NCI-H1436 (cell line): ENCODE results near the gene AP3S2.
"Not testable (repeated sequence)": the region's sequence is repeated elsewhere in the genome, so short reads cannot be mapped to it uniquely, and the experiment has no call there.

Source experiments
- DNase-seq: peaks from one replicate; lab custom pipeline; 2025; lab: John Stamatoyannopoulos, UW

The AP3S2 gene

DNA sequence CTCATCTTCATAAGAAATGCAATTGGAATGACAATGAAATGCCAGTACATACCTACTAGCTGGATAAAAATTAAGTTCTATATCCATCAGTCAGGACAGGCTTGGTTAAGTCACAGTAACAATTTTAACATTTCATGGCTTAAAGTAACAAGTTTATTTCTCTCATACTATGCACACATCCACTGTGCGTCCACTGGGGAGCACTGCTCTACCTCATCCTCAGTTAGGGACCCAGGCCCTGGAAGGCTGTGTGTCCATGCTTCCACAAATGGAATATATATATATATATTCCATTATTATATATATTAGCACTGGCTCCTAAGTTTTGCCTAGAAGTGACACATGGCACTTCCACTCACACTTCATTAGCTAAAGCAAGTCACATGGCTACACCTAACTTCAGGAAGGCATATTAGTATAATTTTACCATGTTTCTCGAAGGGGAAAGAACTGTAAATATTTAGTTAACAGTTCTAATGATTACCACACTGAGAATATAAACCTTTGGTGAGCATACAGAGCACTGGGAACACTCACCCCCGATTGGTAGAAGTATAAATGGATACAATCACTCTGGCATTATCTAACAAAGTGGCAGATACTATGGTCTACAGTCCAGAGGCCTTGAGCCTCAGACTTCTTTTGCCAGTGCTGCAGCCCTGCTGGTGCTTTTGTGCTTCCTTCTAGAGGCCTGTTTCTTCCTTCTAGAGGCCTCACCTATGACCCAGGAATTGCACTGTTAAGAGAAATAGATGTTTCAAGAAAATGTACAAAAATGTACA lies 28.6 kb downstream of the AP3S2 start:
- DNase-seq: no peak

DNA sequence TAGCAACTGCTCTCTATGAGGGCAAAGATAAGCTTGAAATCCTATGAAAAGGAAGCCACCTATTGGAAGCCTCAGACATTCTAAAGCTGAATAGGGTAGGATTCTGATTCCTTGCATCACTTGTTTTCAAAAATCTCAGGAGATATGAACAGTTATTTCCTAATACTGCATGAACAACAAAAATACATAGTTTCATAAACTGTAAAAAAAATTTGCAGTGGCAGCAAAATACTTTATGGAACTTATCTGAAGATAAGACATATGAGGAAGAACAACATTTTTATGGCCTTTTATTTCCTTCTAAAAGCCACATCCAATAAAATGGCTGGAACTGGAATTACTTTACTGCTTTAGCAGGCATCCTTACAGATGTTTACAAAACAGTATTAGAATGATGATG lies 29.9 kb downstream of the AP3S2 start:
- no peak for DNase-seq

DNA sequence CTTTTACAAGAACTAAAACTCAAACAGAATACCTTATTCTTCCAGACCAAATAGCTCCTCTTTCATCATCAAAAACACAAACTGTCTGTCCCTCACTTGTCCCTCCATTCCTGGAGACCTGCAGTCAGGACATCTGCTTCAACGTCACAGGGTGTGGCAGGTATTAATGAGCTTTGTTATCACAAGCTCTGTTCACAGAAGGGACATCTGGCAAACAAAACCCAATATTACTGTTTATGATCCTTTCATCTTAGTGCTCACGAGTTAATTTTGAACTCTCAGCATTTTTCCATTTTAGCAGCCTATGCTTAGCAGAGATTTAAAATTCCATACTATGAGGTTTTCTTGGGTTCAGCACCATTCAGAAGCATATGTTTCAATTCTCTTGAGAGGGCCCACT lies 32.9 kb downstream of the AP3S2 start:
- DNase-seq: no peak

DNA sequence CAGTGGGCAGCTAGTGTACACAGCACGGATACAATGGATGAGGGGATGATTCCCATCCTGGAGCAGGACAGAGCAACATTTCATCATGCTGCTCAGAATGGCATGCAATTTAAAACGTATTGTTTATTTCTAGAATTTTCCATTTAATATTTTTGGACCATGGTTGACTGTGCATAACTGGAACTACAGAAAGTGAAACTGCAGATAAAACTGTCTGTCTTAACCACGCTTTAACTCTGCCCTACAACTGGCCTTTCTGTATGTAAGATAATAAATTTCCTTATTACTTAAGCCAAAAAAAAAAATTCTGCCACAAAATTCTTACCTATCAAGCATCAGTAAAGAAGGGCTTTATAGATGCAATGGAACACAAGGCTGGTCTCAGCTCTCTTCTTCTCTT lies 33.4 kb downstream of the AP3S2 start:
- no peak for DNase-seq

DNA sequence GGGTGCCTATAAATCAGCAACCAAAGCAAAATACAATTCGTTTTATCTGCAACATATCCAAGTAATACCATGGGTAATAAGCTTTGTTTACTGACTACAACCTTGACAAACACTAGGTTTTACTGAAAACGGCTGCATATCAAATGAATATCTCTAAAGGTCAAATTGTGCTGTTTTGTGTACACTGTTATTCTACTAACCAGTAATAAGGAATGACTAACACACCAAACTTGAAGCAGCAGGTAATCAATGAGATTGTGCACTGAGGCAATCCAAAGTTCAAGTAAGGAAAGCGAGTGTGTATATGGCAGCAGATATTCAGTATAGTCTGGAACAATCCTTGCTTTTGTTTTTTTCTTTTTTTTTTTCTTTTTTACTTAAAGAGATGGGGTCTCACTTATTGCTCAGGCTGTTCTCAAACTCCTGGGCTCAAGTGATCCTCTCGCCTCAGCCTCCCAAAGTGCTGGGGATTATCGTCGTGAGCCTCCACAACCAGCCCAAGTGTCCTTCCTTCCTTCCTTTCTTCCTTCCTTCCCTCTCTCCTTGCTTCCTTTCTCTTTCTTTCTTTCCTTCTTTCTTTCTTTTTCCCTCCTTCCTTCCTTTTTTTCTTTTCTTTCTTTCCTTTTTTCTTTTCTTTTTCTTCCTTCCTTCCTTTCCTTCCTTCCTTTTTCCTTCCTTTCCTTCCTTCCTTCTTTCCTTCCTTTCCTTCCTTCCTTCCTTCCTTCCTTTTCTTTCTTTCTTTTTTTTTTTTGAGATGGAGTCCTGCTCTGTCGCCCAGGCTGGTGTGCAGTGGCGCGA lies 34.9 kb downstream of the AP3S2 start:
- no peak for DNase-seq

DNA sequence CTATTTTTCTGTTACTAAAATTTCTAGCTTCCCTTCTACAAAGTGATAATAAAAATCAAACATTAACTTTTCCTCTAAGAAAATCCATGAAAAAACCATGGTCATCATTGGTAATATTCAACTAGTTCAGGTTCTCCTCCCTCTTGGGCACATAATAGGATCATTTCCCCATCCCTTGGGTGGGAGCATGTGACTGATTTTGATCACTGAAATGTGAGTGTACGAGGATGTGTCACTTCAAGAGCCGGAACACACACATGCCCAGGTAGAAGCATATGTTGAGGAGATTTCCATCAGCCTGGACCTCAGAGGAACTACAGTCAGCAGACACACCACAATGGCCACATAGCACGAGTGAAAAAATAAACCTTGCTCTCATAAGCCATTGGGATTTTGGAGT lies 36.1 kb downstream of the AP3S2 start:
- DNase-seq: no peak

DNA sequence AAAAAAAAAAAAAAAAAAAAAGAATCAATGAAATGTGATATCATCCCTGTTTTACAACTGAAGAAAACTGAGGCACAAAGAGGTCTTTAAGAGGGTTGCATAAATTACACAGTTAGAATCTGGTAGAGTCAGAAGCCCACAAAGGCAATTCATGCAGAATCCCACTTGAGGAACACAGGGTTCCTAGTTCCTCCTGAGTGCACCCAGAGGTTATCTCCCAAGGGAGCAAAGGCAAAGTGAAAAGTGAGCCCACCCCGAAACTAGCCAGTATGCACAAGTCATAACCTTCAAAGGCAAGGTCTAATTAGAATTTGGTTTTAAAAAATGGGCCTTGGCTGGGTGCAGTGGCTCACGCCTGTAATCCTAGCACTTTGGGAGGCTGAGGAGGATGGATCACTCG lies 37.8 kb downstream of the AP3S2 start:
- no peak for DNase-seq

DNA sequence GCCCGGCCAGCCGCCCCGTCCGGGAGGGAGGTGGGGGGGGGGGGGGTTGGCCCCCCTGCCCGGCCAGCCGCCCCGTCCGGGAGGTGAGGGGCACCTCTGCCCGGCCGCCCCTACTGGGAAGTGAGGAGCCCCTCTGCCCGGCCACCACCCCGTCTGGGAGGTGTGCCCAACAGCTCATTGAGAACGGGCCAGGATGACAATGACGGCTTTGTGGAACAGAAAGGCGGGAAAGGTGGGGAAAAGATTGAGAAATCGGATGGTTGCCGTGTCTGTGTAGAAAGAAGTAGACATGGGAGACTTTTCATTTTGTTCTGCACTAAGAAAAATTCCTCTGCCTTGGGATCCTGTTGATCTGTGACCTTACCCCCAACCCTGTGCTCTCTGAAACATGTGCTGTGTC lies 38.9 kb downstream of the AP3S2 start:
- DNase-seq: not testable (repeated sequence)

DNA sequence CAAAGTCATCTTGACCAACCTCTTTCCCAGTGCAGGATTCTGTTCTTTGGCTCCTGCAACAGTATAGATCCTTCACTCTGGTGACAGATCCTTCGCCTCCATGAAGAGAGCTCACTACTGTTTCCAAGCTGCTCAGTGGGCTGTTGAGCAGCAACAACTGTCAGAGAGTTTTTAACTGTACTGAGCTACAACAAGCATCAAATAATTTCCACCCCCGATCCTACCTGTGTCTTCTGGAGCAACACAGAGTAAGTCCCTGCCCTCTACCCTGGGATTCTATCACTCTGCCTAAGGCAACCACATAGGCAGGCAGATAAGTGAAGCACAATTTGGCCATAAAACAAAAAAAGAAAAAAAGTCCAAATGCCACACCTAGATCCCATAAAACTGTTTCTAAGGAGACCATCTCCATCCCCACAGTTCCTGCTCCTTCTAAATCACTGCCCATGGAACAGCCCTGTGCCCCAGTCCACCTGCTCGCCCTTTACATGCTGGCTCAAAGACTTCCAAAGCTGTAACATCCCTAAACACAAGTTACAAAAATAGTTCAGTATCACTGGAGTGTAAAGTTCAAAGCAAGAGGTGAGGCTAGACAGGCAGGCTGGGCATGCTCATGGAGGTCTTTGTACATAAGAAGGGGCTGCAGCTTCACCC lies 41.3 kb downstream of the AP3S2 start:
- DNase-seq: no peak

DNA sequence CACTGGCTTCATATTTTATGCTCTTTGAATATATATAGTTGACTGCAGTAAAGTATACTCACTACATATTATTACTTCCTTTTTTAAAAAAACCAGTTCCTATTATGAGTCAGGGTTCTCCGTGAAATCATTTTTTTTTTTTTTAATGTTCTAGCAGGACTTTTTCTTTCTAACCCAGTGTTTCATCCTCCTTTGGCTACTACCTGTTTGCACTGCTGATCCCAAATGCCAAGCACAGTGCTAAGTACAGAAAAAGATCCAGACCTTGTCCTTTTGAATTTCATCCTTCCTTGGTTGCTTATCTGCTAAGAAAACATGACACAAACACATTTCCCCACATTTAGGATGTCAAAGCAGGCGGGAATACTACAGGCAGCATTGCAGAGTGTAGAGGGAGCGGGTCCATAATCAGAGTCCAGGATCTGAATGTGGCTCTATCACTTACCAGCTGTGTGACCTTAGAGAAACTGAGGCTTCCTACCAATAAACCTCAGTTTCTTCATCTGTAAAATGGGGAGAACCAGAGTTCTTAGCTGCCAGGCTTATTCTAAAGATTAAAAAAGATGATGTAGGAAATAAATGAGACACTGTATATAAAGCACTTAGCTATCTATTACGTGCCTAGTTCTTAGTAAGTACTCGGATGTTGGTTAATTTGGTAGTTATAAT lies 42.0 kb downstream of the AP3S2 start:
- no peak for DNase-seq

DNA sequence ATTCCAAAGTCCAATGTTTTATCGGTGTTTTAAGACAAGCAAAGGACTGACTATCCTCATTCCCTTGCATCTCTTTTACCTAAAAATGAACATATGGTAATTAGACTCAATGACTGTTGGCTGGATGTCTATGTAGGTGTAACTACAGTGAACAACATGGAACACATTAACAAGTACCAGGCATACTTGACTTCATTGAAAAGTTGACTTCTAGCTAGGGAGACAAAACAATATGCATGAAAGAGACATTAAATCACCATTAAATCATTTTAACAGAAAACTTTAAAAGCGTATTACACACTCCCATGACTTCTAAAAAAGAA lies 44.9 kb downstream of the AP3S2 start:
- DNase-seq: no peak

DNA sequence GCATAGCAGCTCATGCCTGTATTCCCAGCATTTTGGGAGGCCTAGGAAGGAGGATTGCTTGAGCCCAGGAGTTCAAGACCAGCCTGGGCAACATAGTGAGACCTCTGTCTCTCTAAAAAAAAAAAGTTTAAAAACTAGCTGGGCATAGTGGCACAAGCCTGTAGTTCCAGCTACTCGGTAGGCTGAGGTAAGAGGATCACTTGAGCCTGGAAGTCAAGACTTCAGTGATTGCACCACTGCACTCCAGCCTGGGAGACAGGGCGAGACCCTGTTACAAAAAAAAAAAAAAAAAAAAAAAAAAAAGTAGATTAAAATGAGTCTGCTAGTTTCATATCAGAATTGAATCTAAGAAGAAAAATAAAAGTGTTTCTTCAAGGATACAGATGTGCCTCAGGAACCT lies 46.7 kb downstream of the AP3S2 start:
- no peak for DNase-seq

DNA sequence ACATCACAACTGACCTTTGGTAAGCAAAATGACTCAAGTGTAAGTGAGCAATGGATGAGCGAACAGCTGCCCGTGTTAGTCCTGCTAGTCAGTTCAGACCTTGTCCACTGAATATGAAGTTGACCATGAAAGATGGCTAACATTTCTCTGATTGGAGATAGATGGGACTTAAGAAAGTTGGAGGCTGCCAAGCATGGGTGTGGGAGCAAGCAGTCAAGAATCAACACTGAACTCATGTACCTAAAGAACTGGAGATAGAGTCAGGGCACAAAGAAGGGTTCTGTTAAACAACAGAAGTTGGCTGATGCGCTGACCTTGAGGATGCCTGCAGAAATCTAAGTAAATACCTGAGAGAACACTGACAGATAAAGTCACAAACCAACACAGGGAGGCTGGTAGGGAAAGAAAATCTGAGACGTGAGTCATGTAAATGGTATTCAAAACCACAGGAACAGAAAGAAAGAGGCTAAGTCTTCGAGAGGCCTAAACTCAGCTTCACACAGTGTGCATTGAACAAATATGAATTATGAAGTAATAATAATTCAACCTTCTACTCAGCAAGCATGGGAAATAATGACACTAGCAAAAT lies 48.4 kb downstream of the AP3S2 start:
- DNase-seq: no peak

DNA sequence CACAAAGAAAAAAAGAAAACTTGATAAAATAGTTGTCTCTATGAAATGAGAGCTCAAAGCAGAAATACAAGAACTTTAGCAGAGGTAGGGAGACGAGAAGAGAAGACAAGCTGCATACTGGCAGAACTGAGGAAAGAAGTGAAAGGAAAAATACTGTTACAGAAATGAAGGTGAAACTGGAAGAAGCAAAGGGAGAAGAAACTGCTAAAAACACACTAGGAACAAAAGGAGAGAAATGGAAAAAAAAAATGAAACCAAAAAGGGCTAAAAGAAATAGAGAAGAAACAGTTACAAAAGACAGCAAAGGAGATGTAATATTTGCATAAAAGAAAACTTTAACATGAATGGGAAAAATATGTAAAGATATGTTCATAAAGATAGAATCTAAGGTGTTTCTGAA lies 51.8 kb downstream of the AP3S2 start:
- no peak for DNase-seq

DNA sequence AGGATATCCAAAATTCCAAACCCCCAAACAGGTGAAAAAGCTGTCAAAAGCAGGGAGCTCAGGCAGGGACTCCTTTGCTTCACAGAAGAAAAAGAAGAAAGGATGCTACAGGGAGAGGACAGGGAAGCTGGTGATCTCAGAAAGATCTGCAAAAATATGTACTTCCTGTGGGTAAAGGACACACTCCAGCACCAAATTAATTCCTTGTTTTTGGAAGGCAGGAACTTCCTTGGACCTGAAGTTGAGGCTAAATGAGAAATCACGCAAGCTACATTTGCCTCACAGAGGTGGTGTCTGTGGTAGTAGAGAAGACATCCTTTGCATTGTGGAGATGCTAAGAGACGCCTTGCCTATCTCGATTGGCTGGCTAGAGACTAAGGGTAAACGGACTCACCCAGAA lies 52.5 kb downstream of the AP3S2 start:
- DNase-seq: no peak

DNA sequence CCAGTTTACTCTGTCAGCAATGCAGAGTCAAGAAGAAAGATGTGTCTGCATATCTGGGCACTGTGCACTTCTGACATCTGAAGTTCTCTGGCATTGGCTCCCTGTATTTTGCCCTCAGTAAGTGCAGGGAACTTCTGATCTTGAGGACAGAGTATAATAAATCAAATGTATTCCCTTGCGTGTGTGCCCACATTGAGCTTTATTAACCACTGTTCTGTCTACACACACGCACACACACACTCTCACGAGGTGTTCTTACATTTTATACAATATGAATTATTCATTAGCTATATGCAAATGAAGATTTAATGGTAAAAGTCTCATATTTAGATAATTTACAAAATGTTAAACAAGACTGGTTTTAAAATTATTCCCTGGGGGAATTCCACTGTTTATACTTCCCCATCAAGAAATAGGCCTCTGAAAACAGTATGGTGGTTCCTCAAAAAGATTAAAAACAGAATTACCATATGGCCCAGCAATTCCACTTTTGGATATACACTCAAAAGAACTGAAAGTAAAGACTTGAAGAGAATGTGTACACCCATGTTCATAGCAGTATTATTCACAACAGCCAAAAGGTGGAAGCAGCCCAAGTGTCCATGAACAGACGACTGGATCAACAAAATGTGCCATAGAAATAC lies 54.5 kb downstream of the AP3S2 start:
- no peak for DNase-seq

DNA sequence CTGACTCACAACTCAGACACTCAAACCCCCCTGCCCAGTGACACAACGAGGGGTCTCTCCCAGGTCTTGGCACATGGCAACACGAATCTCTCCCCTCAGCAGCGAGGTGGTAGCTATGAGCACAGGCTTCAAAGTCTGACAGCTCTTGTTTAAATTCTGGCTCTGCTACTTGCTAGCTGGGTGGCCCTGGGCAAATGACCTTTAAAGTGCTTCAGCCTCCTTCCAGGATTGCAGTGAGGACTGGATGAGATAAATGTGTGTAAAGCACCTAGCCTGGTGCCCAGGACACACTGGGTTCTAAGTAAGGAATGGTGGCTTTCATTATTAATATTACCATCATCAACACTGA lies 56.0 kb downstream of the AP3S2 start:
- DNase-seq: no peak

DNA sequence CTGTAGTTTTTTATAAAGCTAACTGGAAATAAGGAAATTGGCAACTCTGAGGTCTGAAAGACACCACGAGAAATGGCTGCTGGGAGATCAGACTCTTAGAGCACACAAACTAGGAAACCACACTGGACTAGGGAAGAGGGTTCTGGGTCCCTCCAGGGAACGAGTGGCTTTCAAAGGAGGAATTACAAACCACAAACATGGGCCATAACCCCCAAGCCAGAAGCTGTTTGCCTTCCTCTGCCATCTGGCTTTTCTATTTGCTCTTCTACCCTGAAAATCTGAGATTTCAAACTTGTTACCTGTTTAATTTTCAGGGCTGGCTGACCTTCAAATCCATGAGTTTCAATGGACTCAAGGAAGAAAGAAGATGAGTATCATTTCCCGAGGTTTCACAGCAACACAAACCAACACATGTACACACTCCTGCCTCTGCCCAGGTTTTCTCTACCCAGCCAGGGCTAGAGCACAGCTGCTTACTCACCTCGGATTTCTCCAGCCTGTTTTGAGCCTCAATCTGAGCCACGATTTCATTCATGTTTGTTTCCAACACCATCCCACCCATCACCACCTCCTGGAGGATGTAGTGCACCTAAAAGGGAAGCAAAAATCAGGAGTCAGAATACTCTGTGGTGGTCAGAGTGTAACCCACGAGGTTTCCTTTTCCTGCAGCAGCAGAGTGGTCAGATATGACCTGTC lies 56.5 kb downstream of the AP3S2 start:
- DNase-seq: no peak

DNA sequence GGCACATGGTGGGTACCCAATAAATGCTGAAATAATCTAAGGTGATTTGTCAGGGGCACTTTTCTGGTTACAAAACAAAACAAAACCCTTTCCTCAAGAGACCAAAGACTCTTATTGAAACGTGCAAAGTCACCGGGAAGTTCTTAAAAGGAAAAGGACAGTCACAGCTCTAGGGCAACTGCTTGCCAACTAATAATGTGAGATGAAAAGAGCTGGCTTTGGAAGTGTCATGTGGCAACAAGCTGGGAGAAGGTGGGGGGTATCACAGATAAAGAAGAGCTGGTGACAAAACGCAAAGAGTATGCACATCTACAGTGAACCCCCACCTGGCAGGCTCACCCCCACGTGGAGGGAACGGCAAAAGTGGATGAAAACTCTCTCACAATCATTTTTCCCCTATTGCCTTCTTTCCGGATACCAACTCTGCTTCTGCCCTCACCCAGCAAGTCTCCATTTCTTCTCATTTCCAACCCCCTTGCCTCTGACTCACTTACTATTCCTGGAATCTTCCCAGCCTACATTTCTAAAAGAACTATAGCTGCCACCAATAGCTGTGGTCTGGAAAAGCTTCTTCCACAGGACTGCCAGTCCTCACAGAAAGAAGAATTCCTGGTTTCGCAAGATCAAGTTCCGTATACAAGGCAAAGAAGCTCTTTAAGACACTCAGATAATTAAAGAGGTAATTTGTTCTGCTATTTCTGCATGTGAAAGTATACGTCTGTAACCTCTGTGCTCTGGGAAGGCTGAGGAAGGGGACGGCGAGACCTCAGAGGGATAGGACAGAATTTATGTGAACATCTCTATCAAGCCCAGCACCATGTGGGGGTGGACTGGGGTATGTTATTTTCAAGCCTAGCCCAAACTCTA lies 57.3 kb downstream of the AP3S2 start:
- DNase-seq: no peak

DNA sequence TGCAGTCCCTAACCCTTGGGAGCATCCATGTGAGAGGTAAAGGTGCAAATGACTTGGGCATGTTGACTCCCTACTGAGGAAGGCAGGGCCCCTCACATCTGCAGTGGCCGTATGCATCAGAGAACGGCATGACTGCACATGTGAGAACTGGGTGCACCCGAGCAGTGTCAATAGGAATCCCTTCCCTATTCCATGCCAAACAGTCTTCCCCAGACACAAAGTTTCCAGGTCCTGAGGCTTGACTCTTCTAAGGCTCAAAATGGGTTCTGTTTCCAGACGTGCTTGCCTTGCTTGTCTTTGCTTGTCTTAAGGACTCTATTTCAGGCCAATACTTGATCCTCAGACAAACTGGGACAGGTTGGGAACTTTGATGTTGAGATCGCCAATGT lies 58.6 kb downstream of the AP3S2 start:
- DNase-seq: no peak
